ENCODE results near the gene SPHK1.
"Not testable (repeated sequence)": the region's sequence is repeated elsewhere in the genome, so short reads cannot be mapped to it uniquely, and the experiment has no call there.

Gene SPHK1

DNA sequence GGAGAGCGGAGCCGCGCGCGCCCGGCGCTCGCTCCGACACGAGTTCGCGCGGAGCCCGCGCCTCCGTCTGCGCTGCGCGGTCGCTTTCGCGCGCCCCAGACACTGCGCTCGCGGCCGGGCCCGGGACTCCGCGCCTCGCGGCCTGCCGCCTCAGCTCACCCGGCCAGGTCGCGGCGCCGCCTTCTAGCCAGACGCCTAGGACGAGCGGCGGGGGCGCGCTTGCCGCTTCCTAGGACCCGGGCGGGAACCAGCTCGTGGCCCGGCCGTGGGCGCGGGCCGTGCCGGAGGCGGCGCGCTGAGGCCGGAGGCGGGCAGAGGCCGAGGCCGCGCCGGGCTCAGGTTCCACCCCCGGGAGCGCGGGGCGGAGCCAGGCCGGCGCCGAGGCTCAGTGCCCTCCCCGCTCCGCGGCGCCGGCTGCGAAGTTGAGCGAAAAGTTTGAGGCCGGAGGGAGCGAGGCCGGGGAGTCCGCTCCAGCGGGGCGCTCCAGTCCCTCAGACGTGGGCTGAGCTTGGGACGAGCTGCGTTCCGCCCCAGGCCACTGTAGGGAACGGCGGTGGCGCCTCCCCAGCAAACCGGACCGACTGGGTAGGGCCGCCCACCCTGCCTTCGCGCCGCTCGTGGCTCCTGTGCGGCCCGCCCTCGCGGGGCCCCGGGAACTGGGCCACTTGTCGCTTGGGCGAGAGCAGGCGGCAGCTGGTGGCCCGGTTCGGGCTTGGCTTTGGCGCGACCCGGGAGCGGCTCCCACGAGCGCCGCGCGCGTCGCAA is at the start of gene SPHK1:
SPHK1 (plus strand) TSS at position 388 of the 765 bp plus-strand sequence. CDS start 1,036 bp downstream, outside the sequence.
- DNase-seq (ENCODE audit: low read depth) = no peak

- no peak for DNase-seq (ENCODE audit: low read depth)
These were observed 48.6 kb upstream of the SPHK1 start for GRCh38 chr17:76335716-76336381.

DNA sequence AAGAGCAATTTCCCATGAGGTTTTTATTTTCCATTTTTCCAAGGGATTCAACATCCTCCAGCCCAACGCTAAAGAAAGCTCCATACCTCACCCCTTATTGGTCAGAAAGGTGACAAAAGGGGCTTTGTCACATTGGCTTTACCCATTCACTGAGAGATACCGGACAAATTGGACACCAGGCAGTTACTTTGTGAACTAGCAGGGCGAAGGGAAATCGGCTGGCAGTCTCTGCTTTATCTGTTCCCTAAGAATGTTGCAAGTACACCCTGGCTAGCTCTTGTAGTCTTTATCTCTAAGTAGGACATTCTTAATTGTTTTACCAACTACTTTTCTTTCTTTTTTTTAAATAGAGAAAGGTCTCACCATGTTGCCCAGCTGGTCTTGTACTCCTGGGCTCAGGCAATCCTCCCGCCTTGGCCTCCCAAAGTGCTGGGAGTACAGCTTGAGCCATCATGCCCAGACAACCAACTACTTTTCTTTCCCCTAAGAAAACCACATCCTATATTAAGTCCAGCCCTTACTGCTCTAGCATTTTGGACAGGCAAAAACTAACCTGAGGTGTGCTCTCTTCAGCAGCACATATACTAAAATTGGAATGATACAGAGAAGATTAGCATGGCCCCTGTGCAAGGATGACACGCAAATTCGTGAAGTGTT is 47.5 kb upstream of the SPHK1 start:
- DNase-seq (ENCODE audit: low read depth) = no peak

- DNase-seq (ENCODE audit: low read depth) = no peak
These were observed 47.0 kb upstream of the SPHK1 start for GRCh38 chr17:76337413-76337777.

- no peak for DNase-seq (ENCODE audit: low read depth)
These were observed 43.1 kb upstream of the SPHK1 start for GRCh38 chr17:76341301-76341700.

GRCh38 chr17:76343106-76343505 is 41.3 kb upstream of the SPHK1 start:
- DNase-seq (ENCODE audit: low read depth) = no peak

DNA sequence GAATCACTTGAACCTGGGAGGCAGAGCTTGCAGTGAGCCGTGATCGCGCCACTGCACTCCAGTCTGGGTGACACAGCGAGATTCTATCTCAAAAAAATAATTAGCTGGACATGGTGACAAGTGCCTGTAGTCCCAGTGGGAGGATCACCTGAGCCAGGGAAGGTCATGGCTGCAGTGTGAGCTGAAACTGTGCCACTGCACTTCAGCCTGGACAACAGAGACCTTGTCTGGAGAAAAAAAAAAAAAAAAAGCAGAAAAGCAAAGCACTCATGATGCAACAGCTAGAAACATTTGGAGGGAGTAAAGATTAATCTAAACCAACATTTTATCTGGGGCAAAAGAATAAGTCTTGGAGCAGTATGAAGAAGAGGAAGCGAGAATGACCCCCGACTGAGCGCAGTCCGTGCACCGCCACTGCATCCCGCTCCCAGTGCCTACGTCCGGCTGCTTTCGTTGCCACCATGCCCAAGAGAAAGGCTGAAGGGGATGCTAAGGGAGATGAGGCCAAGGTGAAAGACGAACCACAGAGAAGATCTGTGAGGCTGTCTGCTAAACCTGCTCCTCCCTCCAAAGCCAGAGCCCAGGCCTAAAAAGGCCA is 38.9 kb upstream of the SPHK1 start:
- no peak for DNase-seq (ENCODE audit: low read depth)

DNA sequence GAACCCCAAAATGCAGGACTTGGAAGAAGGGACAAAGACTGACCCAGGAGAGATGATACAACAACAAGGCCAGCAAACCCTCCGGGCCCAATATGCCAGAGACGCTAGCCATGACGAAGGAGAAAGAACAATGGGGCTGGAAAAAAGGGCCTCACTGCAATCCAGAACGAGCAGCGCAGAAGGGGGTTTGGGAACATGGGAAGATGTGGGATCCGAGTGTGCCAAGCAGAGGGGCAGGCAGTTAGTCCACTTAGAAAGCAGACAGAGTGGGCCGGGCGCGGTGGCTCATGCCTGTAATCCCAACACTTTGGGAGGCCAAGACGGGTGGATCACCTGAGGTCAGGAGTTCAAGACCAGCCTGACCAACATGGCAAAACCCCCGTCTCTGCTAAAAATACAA is 37.5 kb upstream of the SPHK1 start:
- not testable (repeated sequence) for DNase-seq (ENCODE audit: low read depth)

DNA sequence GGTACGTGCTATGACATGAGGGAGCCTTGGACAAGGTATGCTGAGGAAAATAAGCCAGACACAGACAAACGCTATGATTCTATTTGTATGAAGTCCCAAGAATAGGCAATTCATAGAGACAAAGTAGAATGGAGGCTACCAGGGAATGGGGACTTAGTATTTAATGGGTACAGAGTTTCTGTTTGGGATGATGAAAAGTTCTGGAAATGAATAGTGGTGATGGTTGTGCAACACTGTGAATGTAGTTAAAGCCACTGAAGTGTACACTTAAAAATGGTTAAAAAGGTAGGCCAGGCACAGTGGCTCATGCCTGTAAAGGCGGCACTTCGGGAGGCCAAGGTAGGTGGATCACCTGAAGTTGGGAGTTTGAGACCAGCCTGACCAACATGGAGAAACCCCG is 33.9 kb upstream of the SPHK1 start:
- DNase-seq (ENCODE audit: low read depth) = no peak

- DNase-seq (ENCODE audit: low read depth) = no peak
These were observed 32.8 kb upstream of the SPHK1 start for GRCh38 chr17:76351526-76352071.

- no peak for DNase-seq (ENCODE audit: low read depth)
These were observed 31.3 kb upstream of the SPHK1 start for GRCh38 chr17:76353004-76353598.

- peak; percentile 68 for DNase-seq (ENCODE audit: low read depth)
These were observed 30.7 kb upstream of the SPHK1 start, which contains the start of gene PRPSAP1 for GRCh38 chr17:76353599-76354316. Gene PRPSAP1, minus strand, starts transcription at chr17:76353916. Its CDS starts 213 bp downstream, at chr17:76353703.

DNA sequence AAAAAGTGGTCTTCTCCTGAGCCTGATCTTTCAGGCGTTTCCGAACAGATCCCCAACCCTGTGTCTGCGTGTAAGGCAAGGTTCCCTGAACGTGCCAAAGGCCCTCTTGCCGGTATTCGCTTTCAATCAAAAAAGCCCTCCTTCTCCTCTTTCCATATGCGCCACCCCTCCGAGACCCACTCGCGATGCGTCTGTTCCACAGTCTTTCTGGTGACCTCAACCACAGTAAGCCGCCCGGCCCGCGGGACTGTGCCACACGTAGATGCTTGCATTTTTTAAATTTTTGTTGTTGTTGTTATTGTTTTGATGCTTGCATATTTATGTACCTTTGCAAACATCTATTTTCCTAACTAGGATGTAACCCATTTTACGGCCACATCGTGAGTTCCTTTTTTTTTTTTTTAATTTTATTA is 30.1 kb upstream of the SPHK1 start:
- no peak for DNase-seq (ENCODE audit: low read depth)

GRCh38 chr17:76354747-76355310 is 29.6 kb upstream of the SPHK1 start:
- no peak for DNase-seq (ENCODE audit: low read depth)

- no peak for DNase-seq (ENCODE audit: low read depth)
These were observed 27.5 kb upstream of the SPHK1 start for GRCh38 chr17:76356803-76357456.

DNA sequence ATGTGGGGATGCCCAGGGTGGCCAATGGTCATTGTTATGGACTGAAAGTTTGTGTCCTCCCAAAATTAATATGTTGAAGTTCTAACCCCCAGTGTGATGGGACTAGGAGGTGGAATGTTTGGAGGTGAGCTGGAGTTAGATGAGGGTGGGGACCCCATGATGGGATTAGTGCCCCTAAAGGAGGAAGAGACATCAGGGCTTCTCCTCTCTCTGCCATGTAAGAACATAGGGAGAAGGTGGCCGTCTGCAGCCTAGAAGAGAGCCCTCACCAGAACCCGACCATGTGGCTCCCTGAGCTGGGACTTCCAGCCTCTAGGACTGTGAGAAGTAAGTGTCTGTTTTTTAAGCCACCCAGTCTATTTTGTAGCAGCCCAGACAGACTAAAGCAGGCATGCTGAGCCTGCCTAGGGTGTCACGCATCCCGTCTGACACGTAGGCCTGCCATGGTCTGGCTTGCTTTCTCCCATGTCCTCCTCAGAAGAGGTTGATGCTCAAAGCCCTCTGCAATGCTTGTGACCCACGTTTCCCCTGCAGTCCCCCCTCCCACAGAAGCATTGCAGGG is 26.7 kb upstream of the SPHK1 start:
- DNase-seq (ENCODE audit: low read depth) = no peak

DNA sequence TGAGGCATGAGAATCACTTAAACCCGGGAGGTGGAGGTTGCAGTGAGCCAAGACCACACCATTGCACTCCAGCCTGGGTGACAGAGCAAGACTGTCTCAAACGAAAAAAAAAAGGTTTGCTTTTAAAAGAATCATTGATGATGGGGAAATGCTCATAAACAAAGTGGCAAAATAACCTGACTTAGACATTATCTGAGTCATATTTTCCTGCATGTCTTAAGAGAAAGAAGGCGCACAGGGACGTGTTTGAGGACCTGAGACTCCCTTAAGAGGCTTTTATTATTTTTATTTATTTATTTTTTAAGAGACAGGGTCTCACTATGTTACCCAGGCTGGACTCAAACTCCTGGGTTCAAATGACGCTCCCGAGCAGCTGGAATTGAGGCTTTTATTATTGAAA is 25.0 kb upstream of the SPHK1 start:
- DNase-seq (ENCODE audit: low read depth) = no peak

DNA sequence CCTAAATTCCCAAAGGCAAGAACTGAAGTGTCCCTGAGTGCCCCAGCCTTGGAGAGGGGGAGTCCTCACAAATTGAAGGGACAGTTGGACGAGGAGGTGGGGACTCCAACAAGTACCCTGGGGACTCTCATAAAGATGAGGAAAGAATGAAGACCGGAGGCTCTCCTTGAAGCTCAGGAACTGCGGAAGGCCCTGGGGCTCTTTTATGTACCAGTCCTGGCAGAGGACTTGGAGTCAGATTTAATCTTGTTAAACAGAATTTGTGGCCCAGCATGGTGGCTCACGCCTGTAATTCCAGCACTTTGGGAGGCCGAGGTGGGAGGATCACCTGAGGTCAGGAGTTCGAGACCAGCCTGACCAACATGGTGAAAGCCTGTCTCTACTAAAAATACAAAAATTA is 24.6 kb upstream of the SPHK1 start:
- not testable (repeated sequence) for DNase-seq (ENCODE audit: low read depth)

DNA sequence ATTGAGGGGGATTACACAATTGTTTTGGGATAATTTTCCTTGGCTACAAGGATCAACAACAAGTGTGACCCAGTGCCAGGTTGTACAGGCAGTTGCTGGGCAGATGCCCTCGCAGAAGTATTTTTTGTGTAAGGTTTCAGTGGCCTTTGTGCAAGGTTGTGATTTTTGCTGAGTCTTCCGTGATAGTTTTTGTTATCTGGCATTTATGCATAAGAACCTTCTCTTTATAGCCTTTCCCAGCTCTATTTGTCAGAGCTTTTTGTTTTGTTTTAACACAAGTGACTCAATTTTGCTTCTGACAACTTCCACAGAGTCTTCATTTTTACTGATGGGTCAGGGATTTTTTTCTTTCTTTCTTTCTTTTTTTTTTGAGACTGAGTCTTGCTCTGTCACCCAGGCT is 23.9 kb upstream of the SPHK1 start:
- DNase-seq (ENCODE audit: low read depth) = no peak

Data from HS-27A (cell line).